ENCODE measurements around the gene C1orf87.

Gene C1orf87

GRCh38 chr1:60025552-60025951 is 48.0 kb downstream of the C1orf87 start (continued):
- TF ChIP-seq, protein P1, sequence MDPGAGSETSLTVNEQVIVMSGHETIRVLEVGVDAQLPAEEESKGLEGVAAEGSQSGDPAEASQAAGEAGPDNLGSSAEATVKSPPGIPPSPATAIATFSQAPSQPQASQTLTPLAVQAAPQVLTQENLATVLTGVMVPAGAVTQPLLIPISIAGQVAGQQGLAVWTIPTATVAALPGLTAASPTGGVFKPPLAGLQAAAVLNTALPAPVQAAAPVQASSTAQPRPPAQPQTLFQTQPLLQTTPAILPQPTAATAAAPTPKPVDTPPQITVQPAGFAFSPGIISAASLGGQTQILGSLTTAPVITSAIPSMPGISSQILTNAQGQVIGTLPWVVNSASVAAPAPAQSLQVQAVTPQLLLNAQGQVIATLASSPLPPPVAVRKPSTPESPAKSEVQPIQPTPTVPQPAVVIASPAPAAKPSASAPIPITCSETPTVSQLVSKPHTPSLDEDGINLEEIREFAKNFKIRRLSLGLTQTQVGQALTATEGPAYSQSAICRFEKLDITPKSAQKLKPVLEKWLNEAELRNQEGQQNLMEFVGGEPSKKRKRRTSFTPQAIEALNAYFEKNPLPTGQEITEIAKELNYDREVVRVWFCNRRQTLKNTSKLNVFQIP (CRISPR knock-in tag; IDR thresholded peaks at IDR 0.05; ENCODE audit: borderline replicate concordance, low read depth), result no peak
- no peak for TF ChIP-seq OSR1 (CRISPR knock-in tag; IDR thresholded peaks at IDR 0.05)

GRCh38 chr1:60017508-60018205 is 55.9 kb downstream of the C1orf87 start:
- TF ChIP-seq ZNF8 (CRISPR knock-in tag; IDR thresholded peaks at IDR 0.05) (no peak), CSRNP3 (CRISPR knock-in tag; IDR thresholded peaks at IDR 0.05) (no peak)
- ATAC-seq, result no peak

DNA sequence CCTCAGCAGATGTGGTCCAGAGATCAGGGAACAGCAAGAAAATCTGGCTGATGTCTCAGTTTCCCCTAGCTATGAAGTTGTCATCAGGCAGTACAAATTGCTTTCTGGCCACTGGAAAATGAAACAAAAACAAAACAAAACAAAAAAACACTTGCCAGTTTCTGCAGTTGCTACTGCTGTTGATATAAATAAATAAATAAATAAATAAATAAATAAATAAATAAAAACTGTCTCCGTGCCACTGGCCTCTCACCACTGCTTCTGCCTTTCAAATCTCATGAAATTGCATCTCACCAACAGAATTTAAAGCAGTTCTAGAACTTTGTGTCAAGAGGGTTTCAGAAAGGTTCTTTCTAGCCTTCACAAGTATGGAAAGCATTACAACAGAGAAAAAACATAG is 62.9 kb downstream of the C1orf87 start:
- ATAC-seq, result no peak
- TF ChIP-seq CSDC2 (CRISPR knock-in tag; IDR thresholded peaks at IDR 0.05), result no peak
- TF ChIP-seq ZFP3 (CRISPR knock-in tag; IDR thresholded peaks at IDR 0.05), result no peak
- TF ChIP-seq GLIS3 (CRISPR knock-in tag; IDR thresholded peaks at IDR 0.05), result no peak
- TF ChIP-seq RARB (CRISPR knock-in tag; IDR thresholded peaks at IDR 0.05), result no peak
- TF ChIP-seq ISL1 (CRISPR knock-in tag; IDR thresholded peaks at IDR 0.05), result no peak
- no peak for TF ChIP-seq ZNF8 (CRISPR knock-in tag; IDR thresholded peaks at IDR 0.05)

- ATAC-seq, result no peak
- TF ChIP-seq OSR1 (CRISPR knock-in tag; IDR thresholded peaks at IDR 0.05), result no peak
These were observed 65.1 kb downstream of the C1orf87 start for GRCh38 chr1:60008500-60008899.

DNA sequence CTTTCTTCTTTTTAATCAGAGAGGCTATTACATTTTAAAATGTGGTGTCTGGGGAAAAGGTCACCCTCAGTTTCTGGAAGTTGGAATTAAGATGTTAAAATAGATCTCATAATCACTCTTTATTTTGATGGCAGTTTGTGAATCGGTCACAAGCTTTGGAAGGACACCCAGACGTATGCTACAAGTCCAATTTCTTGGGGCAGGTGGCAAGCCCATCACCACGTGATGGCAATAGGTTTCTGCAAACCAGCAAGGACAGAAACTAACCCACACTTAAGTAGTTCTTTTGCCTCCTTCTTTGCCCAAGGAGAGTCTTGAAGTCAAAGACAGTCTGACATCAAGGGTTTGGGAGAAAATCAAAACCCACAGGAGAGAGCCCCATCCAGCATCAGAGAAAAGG is 72.9 kb downstream of the C1orf87 start:
- TF ChIP-seq ZNF8 (CRISPR knock-in tag; IDR thresholded peaks at IDR 0.05) (no peak), TOX (CRISPR knock-in tag; IDR thresholded peaks at IDR 0.05; ENCODE audit: borderline replicate concordance) (no peak), TCF4 (CRISPR knock-in tag; IDR thresholded peaks at IDR 0.05; ENCODE audit: borderline replicate concordance) (no peak), CSDC2 (CRISPR knock-in tag; IDR thresholded peaks at IDR 0.05) (no peak), ARNTL (CRISPR knock-in tag; IDR thresholded peaks at IDR 0.05; ENCODE audit: borderline replicate concordance, low read depth) (no peak), RARB (CRISPR knock-in tag; IDR thresholded peaks at IDR 0.05) (no peak), ZNF565 (CRISPR knock-in tag; conservative IDR thresholded peaks at IDR 0.05; ENCODE audit: low read depth) (no peak), ZNF70 (CRISPR knock-in tag; IDR thresholded peaks at IDR 0.05) (no peak), ESRRG (CRISPR knock-in tag; IDR thresholded peaks at IDR 0.05) (no peak), CREB5 (CRISPR knock-in tag; IDR thresholded peaks at IDR 0.05; ENCODE audit: low read depth) (no peak)
- no peak for ATAC-seq

GRCh38 chr1:59999746-60000145 is 73.8 kb downstream of the C1orf87 start:
- no peak for ATAC-seq

More at GRCh38 chr1:59999746-60000145, 73.8 kb downstream of the C1orf87 start:
- TF ChIP-seq TOX (CRISPR knock-in tag; IDR thresholded peaks at IDR 0.05; ENCODE audit: borderline replicate concordance), result no peak
- no peak for TF ChIP-seq RARB (CRISPR knock-in tag; IDR thresholded peaks at IDR 0.05)
- no peak for TF ChIP-seq TSHZ2 (CRISPR knock-in tag; IDR thresholded peaks at IDR 0.05)
- no peak for TF ChIP-seq GLIS3 (CRISPR knock-in tag; IDR thresholded peaks at IDR 0.05)
- no peak for TF ChIP-seq ZNF565 (CRISPR knock-in tag; conservative IDR thresholded peaks at IDR 0.05; ENCODE audit: low read depth)
- TF ChIP-seq ZNF70 (CRISPR knock-in tag; IDR thresholded peaks at IDR 0.05), result no peak
- no peak for TF ChIP-seq PATZ1 (CRISPR knock-in tag; IDR thresholded peaks at IDR 0.05; ENCODE audit: borderline replicate concordance)
- no peak for TF ChIP-seq PPARA (CRISPR knock-in tag; IDR thresholded peaks at IDR 0.05; ENCODE audit: borderline replicate concordance)
- TF ChIP-seq SNAI2 (CRISPR knock-in tag; IDR thresholded peaks at IDR 0.05), result no peak
- TF ChIP-seq ZNF8 (CRISPR knock-in tag; IDR thresholded peaks at IDR 0.05), result no peak

Data from SK-N-SH treated with all-trans-retinoic acid at 6 μM for 48 hours (cell line).